ENCODE data around the gene MOV10L1.

Gene MOV10L1

DNA sequence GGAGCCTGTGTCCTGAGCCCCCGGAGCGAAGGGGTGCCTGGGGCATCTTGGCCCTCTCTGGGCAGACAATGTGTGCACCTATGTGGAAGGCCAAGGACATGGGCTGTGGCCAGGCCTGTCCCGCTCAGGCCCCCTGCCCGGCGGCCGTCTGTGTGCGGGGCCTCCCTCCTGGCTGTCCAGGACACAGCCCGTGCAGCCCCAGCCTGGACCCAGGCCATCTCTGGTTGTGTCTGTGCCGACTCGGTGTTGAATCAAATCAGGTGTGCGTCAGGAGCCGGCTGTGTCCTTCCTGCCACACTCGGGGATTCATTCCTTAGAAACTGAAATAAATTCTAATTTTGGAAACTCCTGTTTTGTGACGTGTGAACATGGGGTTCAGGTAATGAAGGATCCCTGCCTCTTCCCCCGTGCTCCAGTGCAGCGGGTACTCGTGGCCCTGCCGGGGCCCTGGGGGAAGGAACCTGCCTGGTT lies 109.5 kb downstream of the MOV10L1 start:
- TF ChIP-seq, protein P1, sequence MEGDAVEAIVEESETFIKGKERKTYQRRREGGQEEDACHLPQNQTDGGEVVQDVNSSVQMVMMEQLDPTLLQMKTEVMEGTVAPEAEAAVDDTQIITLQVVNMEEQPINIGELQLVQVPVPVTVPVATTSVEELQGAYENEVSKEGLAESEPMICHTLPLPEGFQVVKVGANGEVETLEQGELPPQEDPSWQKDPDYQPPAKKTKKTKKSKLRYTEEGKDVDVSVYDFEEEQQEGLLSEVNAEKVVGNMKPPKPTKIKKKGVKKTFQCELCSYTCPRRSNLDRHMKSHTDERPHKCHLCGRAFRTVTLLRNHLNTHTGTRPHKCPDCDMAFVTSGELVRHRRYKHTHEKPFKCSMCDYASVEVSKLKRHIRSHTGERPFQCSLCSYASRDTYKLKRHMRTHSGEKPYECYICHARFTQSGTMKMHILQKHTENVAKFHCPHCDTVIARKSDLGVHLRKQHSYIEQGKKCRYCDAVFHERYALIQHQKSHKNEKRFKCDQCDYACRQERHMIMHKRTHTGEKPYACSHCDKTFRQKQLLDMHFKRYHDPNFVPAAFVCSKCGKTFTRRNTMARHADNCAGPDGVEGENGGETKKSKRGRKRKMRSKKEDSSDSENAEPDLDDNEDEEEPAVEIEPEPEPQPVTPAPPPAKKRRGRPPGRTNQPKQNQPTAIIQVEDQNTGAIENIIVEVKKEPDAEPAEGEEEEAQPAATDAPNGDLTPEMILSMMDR (IDR thresholded peaks at IDR 0.05; ENCODE audit: insufficient read depth, missing control alignments), result no peak
- FAIRE-seq, result no peak
- no peak for DNase-seq (ENCODE audit: insufficient read length, low spot score)

DNA sequence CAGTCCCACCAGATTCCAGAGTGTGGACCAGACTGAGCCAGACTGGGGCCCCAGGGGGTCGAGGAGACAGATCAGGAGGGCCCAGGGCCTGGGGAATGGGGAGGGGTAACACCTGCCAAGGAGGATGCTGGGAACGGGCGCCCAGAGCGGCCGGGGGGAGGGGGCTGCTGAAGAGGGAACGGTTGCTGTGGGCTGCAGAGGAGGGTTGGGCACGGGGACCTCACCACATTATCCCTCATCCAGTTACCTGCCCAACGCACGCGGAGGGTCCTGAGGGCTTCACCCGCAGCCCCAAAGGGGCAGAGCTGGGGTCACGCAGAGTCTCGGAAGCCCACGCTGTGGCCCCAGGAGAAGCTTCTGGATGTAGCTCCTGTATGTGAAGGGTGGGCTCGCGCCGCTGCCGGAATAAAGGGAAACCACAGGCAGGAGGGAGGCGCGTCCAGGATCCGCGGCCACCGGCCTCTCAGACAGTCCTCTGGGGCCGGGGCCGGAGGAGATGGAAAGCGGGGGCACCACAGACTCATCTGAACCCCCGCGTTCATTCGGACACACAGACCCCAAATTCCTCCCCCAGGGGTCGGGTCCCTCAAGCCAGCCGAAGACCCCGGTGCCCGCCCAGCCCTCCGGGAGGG lies 110.1 kb downstream of the MOV10L1 start:
- DNase-seq (ENCODE audit: insufficient read length, low spot score) (no peak), FAIRE-seq (no peak)
- TF ChIP-seq, protein P1 (IDR thresholded peaks at IDR 0.05; ENCODE audit: insufficient read depth, missing control alignments), result no peak

DNA sequence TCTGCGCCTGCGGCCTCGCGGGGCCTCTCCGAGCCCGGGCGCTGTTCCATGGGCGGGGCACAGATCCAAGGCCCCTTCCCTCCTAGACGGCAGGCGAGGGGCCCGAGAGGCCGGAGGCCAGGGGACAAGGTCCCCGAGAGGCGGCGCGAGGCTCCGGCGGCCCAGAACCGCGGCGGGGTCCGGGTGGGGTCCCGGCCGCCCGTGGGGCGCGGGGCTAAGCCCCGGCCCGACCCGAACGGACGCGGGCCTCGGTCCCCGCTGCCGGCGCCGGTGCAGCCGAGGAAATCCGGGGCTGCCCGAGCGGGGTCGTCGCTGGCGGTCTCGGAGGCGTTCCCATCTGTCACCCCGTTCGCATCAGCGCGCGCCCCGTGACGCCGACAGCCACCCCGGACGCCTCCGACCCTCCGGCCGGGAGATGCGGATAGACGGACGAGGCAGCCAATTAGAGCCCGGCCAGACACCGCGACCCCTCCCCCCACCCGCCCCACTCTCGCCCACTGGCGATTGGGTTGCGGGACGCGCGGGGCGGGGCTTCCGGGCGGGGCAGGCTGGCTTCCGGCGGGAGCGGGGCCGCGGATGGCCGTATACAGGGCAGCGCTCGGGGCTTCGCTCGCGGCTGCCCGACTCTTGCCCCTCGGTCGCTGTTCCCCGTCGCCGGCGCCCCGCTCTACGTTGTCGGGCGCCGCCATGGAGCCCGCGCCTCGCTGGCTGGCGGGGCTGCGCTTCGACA lies 110.8 kb downstream of the MOV10L1 start, which contains the start of gene SELENOO:
Gene SELENOO, plus strand, starts transcription at position 551 of the 730 bp plus-strand sequence. Its CDS starts 26 bp downstream, at position 577.
- TF ChIP-seq, protein P1 (IDR thresholded peaks at IDR 0.05; ENCODE audit: insufficient read depth, missing control alignments), result no peak
- peak; percentile 81 for DNase-seq (ENCODE audit: insufficient read length, low spot score)
- FAIRE-seq, result no peak

DNA sequence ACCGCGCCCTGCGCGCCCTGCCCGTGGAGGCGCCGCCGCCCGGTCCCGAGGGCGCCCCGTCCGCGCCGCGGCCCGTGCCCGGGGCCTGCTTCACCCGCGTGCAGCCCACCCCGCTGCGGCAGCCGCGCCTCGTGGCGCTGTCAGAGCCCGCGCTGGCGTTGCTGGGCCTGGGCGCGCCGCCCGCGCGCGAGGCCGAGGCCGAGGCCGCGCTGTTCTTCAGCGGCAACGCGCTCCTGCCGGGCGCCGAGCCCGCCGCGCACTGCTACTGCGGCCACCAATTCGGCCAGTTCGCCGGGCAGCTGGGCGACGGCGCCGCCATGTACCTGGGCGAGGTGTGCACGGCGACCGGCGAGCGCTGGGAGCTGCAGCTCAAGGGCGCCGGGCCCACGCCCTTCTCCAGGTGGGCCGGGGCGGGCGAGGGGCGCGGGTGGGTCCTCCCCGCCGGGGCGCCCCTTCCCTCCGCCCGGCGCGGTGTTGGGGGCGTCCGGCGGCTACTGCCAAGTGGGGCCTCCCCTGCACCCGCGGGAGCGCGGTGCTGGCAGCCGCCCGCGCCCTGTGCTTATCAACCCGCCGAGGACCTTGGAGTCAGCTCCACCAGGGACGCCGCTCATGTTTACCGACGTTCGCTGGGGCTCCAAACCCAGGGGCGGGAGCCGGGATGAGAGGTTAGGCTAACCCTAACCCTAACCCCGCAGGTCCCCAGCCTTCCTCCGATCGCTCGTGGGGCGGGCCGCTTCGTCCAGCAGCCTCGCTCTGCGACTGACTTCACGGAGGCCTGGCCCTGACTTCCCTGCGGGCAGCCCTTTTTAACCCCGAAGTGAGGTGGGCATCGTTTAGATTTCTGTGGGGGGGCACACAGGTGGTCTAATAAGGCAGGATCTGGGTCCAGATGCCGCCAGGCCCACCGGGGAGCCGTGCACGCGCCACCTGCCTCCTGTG lies 111.7 kb downstream of the MOV10L1 start:
- TF ChIP-seq, protein P1 (IDR thresholded peaks at IDR 0.05; ENCODE audit: insufficient read depth, missing control alignments), result no peak
- no peak for FAIRE-seq
- no peak for DNase-seq (ENCODE audit: insufficient read length, low spot score)

DNA sequence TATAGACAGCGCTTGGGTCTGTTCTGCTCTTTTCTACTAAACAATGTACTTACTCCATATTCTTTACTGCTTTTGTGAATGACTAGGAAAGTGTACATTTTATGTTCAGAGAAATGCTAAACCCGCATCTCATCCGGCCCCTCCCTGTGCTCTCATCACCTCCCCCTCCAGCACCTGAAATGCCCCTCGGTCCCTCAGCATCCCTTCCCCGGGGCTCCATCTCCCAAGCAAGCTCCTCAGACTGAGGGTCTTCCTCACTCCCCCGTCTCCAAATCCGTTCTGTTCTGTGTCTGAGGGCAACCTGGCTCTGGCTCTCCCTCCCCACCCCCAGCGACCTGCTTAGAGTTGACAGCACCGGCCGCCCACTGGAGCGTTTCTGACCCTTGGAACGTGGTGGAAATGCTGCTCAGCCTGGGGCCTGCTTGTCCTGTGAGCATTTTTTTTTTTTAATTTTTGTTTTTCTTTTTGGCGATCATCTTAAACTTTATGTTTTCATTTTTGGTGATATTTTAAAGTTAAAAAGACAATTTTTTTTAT lies 112.4 kb downstream of the MOV10L1 start:
- DNase-seq (ENCODE audit: insufficient read length, low spot score), result no peak

DNA sequence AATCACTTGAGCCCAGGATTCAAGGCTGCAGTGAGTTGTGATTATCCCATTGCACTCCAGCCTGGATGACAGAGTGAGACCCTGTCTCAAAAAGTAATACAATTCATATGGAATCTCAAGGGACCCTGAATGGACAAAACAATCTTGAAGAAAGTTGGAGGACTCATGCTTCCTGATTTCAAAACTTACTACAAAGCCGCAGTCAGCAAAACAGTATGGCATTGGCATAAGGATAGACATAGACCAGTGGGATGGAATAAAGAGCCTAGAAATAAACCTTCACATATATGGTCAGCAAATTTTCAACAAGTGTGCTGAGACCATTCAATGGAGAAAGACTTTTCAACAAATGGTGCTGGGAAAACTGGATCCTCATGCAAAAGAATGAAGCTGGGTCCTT lies 113.5 kb downstream of the MOV10L1 start:
- DNase-seq (ENCODE audit: insufficient read length, low spot score) (no peak), FAIRE-seq (no peak)
- TF ChIP-seq, protein P1 (IDR thresholded peaks at IDR 0.05; ENCODE audit: insufficient read depth, missing control alignments), result no peak

More for the DNA sequence above, 112.4 kb downstream of the MOV10L1 start:
- TF ChIP-seq, protein P1 (IDR thresholded peaks at IDR 0.05; ENCODE audit: insufficient read depth, missing control alignments), result no peak
- no peak for FAIRE-seq

Measured in D721Med (cell line).